ENCODE results near the gene NUBPL. TPM values are rescaled to one million over a fixed set of nuclear protein-coding genes. Genes with fewer than 3 reads are reported as not detected.
"Not testable (repeated sequence)": the region's sequence is repeated elsewhere in the genome, so short reads cannot be mapped to it uniquely, and the experiment has no call there.

NUBPL gene
- total RNA-seq, 1 experiment from 2014 or later, result 9.8 TPM

- no peak for DNase-seq (ENCODE audit: low spot score)
These were observed 115.8 kb downstream of the NUBPL start for GRCh38 chr14:31677052-31677451.

- no peak for DNase-seq (ENCODE audit: low spot score)
These were observed 116.4 kb downstream of the NUBPL start for GRCh38 chr14:31677630-31678029.

DNA sequence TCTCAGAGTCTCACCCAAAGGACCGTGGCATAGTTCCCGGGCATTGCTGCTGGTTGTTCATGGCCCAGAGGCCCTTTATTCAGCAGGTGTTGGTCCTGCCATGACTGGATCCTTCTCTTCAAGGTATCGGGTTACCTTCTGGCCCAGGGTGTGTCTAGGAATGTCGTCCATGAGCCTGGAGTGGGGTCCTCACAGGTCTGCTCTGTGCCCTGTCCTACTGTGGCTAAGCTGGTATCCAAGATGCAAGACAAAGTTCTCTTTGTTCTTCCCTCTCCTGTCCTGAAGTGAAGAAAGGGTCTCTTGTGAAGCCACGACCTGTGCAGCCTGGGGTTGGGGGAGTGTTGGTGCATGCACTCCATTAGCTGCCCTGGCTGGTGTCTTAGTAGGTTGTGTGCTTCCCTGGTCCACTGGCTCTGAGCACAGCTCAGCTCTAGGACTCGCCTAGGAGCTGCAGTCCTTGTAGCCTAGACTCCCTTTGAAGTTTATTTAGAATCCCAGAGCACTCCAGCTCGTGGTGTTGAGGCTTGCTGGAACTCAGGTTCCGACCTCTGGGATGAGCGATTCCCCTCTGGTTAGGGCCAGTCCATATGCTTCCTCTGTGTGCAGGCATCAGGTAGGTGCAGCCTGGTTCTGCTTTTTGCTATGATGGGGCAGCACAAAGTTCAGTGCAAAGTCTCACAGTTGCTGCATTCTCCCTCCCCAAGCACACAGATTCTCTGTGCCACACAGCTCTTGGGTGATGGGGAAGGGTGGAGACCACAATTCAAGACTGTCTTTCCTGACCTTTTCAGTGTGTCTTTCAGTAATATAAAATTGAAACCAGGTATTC, 117.4 kb downstream of the NUBPL start:
- DNase-seq (ENCODE audit: low spot score), result no peak

GRCh38 chr14:31682768-31683167, 121.6 kb downstream of the NUBPL start:
- no peak for DNase-seq (ENCODE audit: low spot score)

DNA sequence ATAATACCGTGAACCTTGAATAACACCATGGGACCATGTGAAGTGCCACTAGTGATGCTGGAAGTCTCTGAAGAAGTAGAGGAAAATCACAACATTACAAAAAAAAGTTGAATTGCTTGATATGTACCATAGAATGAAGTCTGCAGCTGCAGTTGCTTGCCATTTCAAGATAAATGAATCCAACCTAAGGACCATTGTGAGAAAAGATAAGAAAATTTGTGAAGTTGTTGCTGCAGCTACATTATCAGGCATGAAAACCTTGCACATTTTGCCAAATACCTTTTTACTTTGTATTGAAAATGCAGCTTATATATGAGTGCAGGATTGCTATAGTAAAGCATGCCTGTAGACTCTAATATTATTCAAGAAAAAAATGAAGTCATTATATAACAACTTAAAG, 126.5 kb downstream of the NUBPL start:
- DNase-seq (ENCODE audit: low spot score), result no peak

DNA sequence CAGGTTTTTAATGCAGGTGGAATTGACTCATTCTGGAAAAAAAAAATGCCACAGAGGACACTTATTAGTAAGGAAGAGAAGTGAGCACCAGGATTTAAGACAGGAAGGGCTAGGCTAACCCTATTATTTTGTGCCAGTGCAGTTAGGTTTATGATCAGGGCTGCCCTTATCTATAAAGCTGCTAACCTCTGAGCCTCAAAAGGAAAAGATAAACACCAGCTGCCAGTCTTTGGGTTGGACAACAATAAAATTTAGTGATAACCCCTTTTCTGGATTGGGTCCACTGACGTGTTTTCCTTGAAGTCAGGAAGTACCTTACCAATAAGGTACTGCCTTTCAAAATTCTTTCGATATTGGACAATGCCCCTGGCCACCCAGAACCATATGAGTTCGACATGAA, 128.9 kb downstream of the NUBPL start:
- no peak for DNase-seq (ENCODE audit: low spot score)

DNA sequence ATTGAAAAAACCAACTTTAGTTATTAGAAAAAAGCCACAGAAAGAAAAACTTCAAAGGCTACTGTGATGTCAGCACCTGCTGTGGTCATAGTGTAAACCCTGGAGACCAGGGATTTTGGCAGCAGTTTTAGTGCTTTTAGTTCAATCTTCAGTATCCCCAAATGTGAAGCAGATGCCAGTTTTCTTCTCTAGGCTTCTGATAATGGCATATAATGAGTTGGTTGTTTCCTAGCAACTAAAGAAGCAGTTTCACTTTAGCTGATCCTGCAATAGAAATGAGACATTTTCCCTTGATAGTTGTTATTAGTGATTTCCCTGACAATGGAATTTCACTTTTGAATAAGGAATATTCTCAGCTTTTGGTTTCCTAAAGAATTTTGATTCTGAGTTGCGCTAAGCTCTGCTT, 131.2 kb downstream of the NUBPL start:
- DNase-seq (ENCODE audit: low spot score), result no peak

DNA sequence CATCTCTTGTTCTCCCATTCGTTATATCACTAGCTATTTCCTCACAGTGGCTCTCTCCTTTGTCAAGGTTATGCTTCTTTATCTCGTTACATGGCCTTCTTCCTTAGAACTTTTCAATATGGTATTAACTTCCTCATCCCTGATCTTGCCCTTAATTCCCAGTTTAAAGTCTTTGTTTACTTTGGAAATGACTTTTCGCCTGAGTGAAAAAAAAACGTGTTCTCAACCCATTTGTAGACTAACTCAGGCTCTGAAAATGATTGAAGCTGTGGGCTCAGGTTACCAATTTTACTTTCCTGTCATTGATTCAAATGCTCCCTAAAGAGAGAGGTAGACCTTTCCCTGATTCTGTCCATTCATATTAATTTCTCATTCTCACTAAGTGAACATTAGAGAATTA, 135.2 kb downstream of the NUBPL start:
- no peak for DNase-seq (ENCODE audit: low spot score)

DNA sequence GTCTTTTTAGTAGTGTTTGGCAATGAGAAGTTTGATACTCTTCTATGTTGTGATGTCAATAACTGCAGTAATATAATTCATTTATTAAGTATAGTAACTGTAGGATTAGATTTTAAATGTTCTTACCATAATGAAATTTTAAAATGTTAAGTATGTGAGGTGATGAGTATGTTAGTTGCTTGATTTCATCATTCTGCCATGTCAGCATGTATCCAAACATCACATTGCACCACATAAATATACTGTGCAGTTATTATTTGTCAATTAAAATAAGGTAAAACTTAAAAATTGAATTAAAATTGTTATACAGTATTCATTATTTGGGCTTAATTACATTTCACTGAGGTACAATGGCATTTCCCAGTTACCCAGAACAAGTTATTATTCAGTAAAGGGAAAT, 138.6 kb downstream of the NUBPL start:
- DNase-seq (ENCODE audit: low spot score), result no peak

- no peak for DNase-seq (ENCODE audit: low spot score)
These were observed 139.3 kb downstream of the NUBPL start for GRCh38 chr14:31700282-31701074.

DNA sequence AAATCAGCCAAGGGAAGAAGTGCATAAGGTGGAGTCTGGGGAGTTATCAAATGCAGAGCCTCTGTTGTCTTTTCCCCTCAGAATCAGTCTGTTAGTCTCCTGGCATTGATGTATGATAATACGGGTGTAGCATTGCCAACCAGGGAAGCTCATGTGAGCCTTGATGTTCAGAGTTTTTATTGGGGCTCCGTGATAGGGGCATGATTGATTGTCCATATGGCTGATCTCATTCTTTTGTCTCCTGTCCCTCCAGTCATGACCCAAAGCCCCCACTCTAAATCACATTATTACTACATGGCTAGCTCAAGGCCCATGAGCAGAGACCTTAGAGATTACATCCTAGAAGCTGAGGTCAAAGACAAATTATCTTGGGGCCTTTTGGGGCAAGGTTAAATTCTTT, 140.9 kb downstream of the NUBPL start:
- no peak for DNase-seq (ENCODE audit: low spot score)

- DNase-seq (ENCODE audit: low spot score), result no peak
These were observed 141.9 kb downstream of the NUBPL start for GRCh38 chr14:31703056-31703455.

- no peak for DNase-seq (ENCODE audit: low spot score)
These were observed 144.5 kb downstream of the NUBPL start for GRCh38 chr14:31705731-31706130.

DNA sequence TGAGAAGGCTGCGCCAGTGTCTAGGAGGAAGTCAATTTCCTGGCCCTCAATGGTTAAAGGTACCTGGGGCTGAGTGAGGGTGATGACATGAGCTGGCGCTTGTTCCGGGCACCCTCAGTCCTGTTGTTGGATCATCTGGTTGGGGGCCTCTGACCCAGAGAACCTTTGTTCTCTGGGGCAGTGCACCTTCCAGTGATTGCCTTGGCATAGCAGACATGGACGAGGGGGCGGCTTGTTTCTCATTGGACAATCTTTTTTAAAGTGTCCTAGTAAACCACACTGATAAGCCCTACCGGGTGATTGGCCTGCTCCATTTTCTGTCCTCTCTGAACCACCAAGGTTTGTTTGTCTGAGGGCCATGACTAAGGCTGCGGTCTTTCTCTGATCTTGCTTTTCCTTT, 147.5 kb downstream of the NUBPL start:
- not testable (repeated sequence) for DNase-seq (ENCODE audit: low spot score)

DNA sequence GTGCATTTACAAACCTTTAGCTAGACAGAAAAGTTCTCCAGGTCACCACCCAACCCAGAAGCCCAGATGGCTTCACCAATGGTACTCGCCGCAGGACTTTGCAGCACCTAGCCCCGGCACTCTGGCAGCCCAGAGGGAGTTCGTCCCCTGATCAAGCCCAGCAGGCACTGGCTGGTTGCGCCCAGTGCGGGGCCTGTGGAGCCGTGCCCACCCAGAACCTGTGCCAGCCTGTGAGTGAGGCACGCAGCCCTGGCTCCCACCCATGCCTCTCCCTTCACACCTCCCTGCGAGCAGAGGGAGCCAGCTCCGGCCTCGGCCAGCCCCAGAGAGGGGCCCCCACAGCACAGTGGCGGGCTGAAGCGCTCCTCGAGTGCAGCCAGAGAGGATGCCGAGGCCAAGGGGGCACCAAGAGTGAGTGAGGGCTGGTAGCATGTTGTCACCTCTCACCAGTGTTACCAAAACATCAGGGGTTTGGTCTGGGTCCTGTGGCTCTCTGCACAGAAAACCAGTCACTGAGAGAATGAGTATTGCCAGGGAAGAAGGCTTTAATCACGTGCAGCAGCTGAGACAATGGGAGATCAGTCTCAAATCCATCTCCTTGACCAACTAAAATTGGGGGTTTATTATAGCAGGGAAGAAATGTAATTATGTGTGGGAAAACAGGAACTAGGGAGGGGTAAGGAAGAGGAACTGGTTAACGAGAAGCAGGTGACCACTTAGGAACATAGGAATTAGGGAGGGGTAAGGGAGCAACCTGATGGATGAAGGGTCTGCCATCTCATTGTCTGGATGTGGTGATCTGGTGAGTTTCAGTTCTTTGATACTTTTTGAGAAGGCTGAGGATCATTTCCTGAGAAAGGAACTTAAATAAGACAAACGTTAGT, 151.3 kb downstream of the NUBPL start:
- DNase-seq (ENCODE audit: low spot score), result no peak

DNA sequence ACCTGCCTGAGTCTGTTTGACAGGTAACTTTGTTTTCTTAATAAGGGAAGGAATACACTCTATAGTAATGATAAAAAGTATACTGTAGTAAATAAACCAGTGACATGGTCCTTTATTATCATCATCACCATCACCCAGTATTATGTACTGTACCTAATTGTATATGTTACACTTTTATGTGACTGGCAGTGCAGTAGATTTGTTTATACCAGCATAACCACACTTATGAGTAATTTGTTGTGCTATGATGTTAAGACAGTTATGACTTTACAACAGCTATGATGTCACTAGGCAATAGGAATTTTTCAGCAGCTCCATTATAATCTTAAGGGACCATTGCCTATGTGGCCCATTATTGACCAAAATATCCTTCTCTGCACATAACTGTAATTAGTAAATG, 155.0 kb downstream of the NUBPL start:
- DNase-seq (ENCODE audit: low spot score), result no peak

- no peak for DNase-seq (ENCODE audit: low spot score)
These were observed 156.3 kb downstream of the NUBPL start for GRCh38 chr14:31717294-31718085.

DNA sequence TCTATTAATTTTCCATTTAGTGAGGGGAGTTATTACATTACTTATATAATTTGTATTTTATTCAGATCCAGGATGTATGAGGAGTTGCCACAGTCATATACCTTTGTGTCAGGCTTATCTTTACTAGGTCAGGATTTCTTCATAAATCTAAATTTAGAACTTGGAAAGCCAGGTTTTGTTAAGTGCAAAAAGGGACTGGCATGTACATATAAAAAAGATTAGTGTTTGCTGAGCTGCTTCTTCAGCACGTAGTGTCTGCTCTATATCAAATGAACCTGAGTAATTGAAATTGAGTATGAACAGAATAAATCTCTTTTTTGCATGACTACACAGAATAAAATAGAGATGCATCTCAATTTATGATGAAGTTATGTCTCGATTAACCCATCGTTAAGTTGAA, 157.4 kb downstream of the NUBPL start:
- no peak for DNase-seq (ENCODE audit: low spot score)

DNA sequence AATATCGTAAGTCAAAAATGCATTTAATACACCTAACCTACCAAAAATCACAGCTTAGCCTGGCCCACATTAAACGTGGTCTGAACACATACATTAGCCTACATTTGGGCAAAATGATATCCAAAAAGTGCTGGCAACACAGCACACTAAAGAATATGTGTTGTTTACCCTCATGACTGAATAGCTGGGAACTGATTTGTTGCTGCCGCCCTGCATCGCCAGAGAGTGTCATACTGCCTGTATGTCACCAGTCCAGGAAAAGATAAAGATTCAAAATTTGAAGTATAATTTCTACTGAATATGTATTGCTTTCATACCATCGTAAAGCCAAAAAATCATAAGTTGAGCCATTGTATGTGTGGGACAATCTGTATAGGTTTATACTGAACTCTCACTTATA, 157.8 kb downstream of the NUBPL start:
- DNase-seq (ENCODE audit: low spot score), result no peak

GRCh38 chr14:31726337-31726736, 165.1 kb downstream of the NUBPL start:
- no peak for DNase-seq (ENCODE audit: low spot score)

GRCh38 chr14:31727797-31728196, 166.6 kb downstream of the NUBPL start:
- DNase-seq (ENCODE audit: low spot score), result no peak

Data from A172 (cell line).